Upper lobe of left lung (tissue), 6 donors: ENCODE results near the gene LIME1. TPM values are rescaled to one million over a fixed set of nuclear protein-coding genes. Genes with fewer than 3 reads are reported as not detected.

Experiments
- ATAC-seq, 2 donors: fragments of 200-7000 bp; cut with Tn5 transposase; one replicate each; pipeline ENCODE4 v1.9.1; 2022; ENCODE audit warnings: mild to moderate bottlenecking in 2 of 2, moderate library complexity in 2 of 2; ENCODE audit not compliant: low FRiP score in 2 of 2
- DNase-seq, 2 donors: peaks; one replicate each; pipeline ENCODE4 v3.0.0-alpha.2; 2019 to 2020
- H3K27ac ChIP-seq, 4 donors: fragments of 200-600 bp; sonication (generic); one replicate each; pipeline ENCODE4 v1.5.1; 2016 to 2019
- H3K27me3 ChIP-seq, 4 donors: fragments of 200-600 bp; sonication (generic); one replicate each; pipeline ENCODE4 v1.5.1; 2017 to 2019
- H3K36me3 ChIP-seq, 4 donors: fragments of 200-600 bp; sonication (generic); one replicate each; pipeline ENCODE4 v1.5.1; 2016 to 2019
- H3K4me1 ChIP-seq, 4 donors: fragments of 200-600 bp; sonication (generic); one replicate each; pipeline ENCODE4 v1.5.1; 2018 to 2019
- H3K4me3 ChIP-seq, 4 donors: fragments of 200-600 bp; sonication (generic); one replicate each; pipeline ENCODE4 v1.5.1; 2017 to 2019; ENCODE audit warnings: mild to moderate bottlenecking in 2 of 4, moderate library complexity in 1 of 4
- H3K9me3 ChIP-seq, 4 donors: fragments of 200-600 bp; sonication (generic); one replicate each; pipeline ENCODE4 v1.5.1; 2018 to 2019
- EP300 ChIP-seq, 4 donors: sonication (generic); formaldehyde crosslinking; IDR thresholded peaks; one replicate each; pipeline ENCODE4 v1.5.1; 2017; ENCODE audit warnings: antibody characterized with exemption in 4 of 4, control low read depth in 2 of 4
- POLR2A ChIP-seq, 4 donors: fragments of 450-650 bp; IDR thresholded peaks; one replicate each; pipeline ENCODE4 v1.5.1; 2016 to 2017; ENCODE audit warnings: antibody characterized with exemption in 4 of 4, mild to moderate bottlenecking in 2 of 4
- POLR2AphosphoS5 ChIP-seq, 2 donors: sonication (generic); formaldehyde crosslinking; IDR thresholded peaks; one replicate each; pipeline ENCODE4 v1.5.1; 2017; ENCODE audit warnings: antibody characterized with exemption in 2 of 2
- WGBS, 2 donors: methylation state at CpG; one replicate each; pipeline ENCODE4 v1.1.5; 2017 to 2018; 5-methylcytosine and 5-hydroxymethylcytosine counted together
- total RNA-seq, 6 donors: library from RNA; depleted of rRNA in 4 of 6; stranded (reverse); fragments of >200 nt in 4 of 6; gene quantifications; one replicate each; pipeline versions ENCODE4 v1.1.0 to v1.2.1, GENCODE V29; 2016 to 2021
- TF ChIP-seq, protein P1 (sequence below), 6 experiments: fragments of 450-650 bp in 4 of 6; fragments of 200-600 bp in 2 of 6; sonication (generic) in 2 of 6; IDR thresholded peaks; one replicate each; pipeline ENCODE4 v1.5.1; 2016 to 2019; ENCODE audit warnings: antibody characterized with exemption in 6 of 6
- donor health status: DM: no; HTN: no; CAD: no; lungs with moderate emphysema.
- donor health status: DM: no; HTN: yes; CAD: no; lungs with severe emphysema.

The LIME1 gene
- total RNA-seq, 6 donors from 2014 or later, result 12.4 to 51.3 (median 15.3) TPM

DNA sequence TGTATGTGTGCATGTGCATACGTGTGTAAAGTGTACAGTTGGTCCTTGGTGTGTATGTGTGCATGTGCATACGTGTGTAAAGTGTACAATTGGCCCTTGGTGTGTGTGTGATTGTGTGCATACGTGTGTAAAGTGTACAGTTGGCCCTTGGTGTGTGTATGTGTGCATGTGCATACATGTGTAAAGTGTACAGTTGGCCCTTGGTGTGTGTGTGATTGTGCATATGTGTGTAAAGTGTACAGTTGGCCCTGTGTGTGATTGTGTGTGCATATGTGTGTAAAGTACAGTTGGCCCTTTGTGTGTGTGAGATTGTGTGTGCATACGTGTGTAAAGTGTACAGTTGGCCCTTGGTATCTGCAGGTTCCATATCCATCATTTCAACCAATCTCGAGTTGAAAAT lies 5.1 kb upstream of the LIME1 start:
- TF ChIP-seq POLR2AphosphoS5 (IDR thresholded peaks at IDR 0.05), result no peak
- H3K4me3 ChIP-seq, result no peak overlapping the region
- 78 to 88% methylated on average over 5 of the region's 5 CpGs for WGBS, 2 donors
- peaks cover 0 to 49% (median 34%) of the 10 kb centered on the region in 4 donors for H3K36me3 ChIP-seq
- H3K27ac ChIP-seq, result no peak overlapping the region
- no peak for DNase-seq
- no peak for ATAC-seq
- no peaks in the 10 kb centered on the region for H3K9me3 ChIP-seq
- no peaks in the 10 kb centered on the region for H3K27me3 ChIP-seq
- H3K4me1 ChIP-seq, result peaks cover 0 to 30% (median 13%) of the 10 kb centered on the region in 4 donors

DNA sequence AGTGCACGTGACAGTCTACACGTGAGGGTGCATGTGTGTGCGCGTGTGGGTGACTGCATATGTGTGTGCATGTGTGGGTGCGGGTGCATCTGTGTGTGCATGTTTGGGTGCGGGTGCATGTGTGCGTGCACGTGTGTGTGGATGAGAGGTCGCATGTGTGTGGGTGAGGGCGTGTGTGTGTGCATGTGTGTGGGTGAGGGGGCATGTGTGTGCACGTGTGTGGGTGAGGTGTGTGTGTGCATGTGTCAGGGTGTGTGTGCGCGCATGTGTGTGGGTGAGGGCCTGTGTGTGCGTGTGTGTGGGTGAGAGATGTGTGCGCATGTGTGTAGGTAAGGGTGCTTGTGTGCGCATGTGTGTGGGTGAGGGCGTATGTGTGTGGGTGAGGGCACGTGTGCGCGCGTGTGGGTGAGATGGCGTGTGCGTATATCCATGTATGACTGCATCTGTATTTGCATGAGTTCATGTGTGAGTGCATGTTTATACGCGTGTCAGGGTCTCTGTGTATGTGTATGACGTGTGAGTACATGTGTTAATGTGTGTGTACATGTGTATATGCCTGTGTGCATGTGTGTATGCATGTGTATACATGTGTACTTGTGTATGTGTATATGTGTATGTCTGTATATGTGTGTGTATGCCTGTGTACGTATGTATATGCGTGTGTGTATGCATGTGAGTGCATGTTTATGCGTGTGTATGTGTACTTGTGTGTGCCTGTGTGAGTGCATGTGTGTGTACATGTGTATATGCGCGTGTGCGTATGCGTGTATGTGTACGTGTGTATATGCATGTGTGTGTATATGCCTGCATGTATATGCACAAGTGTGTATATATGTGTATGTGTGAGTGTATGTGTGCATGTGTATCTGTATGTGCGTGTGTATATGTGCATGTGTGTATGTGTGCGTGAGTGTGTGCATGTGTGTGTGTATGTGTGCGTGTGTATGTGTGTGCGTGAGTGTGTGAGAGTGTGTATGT lies 4.1 kb upstream of the LIME1 start:
- Histone ChIP-seq H3K4me3 (no peak overlapping the region), H3K4me1 (peaks cover 3 to 40% (median 16%) of the 10 kb centered on the region in 4 donors), H3K36me3 (peaks cover 0 to 44% (median 35%) of the 10 kb centered on the region in 4 donors), H3K9me3 (no peaks in the 10 kb centered on the region), H3K27ac (no peak overlapping the region), H3K27me3 (no peaks in the 10 kb centered on the region)
- DNase-seq (no peak), ATAC-seq (no peak)
- TF ChIP-seq POLR2A (IDR thresholded peaks at IDR 0.05) (no peak), EP300 (IDR thresholded peaks at IDR 0.05) (no peak), POLR2AphosphoS5 (IDR thresholded peaks at IDR 0.05) (no peak)
- TF ChIP-seq, protein P1, sequence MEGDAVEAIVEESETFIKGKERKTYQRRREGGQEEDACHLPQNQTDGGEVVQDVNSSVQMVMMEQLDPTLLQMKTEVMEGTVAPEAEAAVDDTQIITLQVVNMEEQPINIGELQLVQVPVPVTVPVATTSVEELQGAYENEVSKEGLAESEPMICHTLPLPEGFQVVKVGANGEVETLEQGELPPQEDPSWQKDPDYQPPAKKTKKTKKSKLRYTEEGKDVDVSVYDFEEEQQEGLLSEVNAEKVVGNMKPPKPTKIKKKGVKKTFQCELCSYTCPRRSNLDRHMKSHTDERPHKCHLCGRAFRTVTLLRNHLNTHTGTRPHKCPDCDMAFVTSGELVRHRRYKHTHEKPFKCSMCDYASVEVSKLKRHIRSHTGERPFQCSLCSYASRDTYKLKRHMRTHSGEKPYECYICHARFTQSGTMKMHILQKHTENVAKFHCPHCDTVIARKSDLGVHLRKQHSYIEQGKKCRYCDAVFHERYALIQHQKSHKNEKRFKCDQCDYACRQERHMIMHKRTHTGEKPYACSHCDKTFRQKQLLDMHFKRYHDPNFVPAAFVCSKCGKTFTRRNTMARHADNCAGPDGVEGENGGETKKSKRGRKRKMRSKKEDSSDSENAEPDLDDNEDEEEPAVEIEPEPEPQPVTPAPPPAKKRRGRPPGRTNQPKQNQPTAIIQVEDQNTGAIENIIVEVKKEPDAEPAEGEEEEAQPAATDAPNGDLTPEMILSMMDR (IDR thresholded peaks at IDR 0.05), result no peak
- WGBS, 2 donors, result 86 to 88% methylated on average over 38 of the region's 38 CpGs

DNA sequence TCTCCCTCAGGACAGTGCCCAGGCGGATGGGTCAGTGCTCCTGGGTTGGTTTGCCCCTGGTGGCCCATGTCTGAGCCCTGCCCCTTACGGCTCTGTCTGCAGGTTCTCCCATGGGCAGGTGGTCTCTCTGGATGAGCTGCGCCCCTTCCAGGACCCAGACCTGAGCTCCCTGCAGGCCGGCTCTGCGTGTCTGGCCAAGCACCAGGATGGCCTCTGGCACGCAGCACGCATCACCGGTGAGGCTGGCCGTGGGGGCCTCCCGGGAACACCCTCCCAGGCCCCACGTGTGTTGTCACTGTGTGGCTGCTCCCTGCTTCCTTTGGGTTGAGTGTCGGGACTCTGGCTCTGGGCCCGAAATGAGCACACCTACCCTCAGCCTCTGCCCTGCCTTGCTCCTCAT lies 3.3 kb upstream of the LIME1 start:
- no peaks in the 10 kb centered on the region for H3K9me3 ChIP-seq
- WGBS, 2 donors, result 100% methylated on average over 1 to 3 of the region's 13 CpGs
- no peaks in the 10 kb centered on the region for H3K27me3 ChIP-seq
- ATAC-seq, result no peak
- peaks cover 10 to 45% (median 19%) of the 10 kb centered on the region in 4 donors for H3K4me1 ChIP-seq
- no peak overlapping the region for H3K27ac ChIP-seq
- H3K4me3 ChIP-seq, result no peak overlapping the region
- H3K36me3 ChIP-seq, result peaks cover 0 to 44% (median 35%) of the 10 kb centered on the region in 4 donors
- DNase-seq, result no peak
- TF ChIP-seq POLR2A (IDR thresholded peaks at IDR 0.05), result no peak
- TF ChIP-seq, protein P1 (IDR thresholded peaks at IDR 0.05), result no peak
- no peak for TF ChIP-seq EP300 (IDR thresholded peaks at IDR 0.05)
- TF ChIP-seq POLR2AphosphoS5 (IDR thresholded peaks at IDR 0.05), result no peak

DNA sequence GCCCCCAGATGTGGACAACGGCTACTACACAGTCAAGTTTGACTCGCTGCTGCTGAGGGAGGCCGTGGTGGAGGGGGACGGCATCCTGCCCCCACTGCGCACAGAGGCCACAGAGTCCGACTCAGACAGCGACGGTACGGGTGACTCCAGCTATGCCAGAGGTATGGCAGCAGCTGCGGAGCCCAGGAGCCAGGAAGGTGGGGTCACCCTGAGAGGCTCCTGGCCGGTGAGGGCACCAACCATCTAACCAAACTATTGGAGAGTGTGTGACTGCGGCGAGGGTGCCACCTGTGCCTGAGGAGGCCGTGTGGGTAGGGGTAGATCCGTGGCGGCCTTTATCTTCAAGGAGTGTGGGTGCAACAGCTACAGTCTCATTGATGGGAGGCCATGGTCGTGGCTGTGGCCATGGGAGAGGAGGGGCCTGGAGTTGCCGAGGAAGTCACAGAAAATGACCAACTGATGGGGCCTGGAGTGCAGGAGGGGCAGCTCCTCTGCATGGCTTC lies 2.8 kb upstream of the LIME1 start:
- no peak overlapping the region for H3K4me3 ChIP-seq
- WGBS, 2 donors, result 97 to 100% methylated on average over 5 to 18 of the region's 18 CpGs
- peaks cover 0 to 41% (median 35%) of the 10 kb centered on the region in 4 donors for H3K36me3 ChIP-seq
- H3K4me1 ChIP-seq, result peaks cover 15 to 45% (median 20%) of the 10 kb centered on the region in 4 donors
- no peak overlapping the region for H3K27ac ChIP-seq
- no peaks in the 10 kb centered on the region for H3K27me3 ChIP-seq
- DNase-seq (no peak), ATAC-seq (no peak)
- no peaks in the 10 kb centered on the region for H3K9me3 ChIP-seq
- TF ChIP-seq, protein P1 (IDR thresholded peaks at IDR 0.05), result no peak
- no peak for TF ChIP-seq POLR2AphosphoS5 (IDR thresholded peaks at IDR 0.05)
- no peak for TF ChIP-seq EP300 (IDR thresholded peaks at IDR 0.05)
- TF ChIP-seq POLR2A (IDR thresholded peaks at IDR 0.05), result no peak

DNA sequence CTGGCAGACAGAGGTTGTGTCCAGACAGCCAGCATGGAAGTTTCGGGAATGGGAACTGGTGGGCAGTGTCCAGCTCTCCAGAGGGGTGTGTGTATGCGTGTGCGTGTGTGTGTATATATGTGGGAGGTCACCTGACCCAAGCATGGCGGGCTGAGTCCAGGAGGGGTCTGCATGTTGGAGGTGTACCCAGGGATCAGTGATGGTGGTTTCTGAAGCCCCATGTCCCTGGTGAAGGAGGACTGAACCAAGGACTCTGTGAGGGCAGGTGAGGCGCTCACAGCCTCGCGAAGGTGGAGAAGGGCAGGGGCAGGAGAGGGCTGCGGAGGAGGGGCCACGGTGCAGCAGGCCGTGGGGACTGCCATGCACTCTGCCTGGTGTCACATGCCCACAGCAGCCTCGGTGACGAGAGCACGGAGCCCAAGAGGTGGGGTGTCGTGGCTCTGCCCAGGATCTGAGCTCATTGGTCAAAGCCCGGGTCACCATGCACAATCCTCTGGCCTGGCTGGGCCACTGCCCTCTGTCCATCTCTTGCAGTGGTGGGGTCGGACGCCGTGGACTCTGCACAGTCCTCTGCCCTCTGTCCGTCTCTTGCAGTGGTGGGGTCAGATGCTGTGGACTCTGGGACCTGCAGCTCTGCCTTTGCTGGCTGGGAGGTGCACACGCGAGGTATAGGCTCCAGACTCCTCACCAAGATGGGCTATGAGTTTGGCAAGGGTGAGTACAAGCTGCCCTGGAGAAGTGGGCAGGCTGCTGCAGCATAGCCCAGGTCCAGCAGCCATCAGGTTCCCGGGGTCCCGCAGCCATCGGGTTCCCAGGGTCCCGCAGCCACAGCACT lies 2.1 kb upstream of the LIME1 start:
- H3K36me3 ChIP-seq, result peaks cover 0 to 41% (median 35%) of the 10 kb centered on the region in 4 donors
- no peak overlapping the region for H3K4me3 ChIP-seq
- no peaks in the 10 kb centered on the region for H3K9me3 ChIP-seq
- DNase-seq, result no peak
- ATAC-seq, result no peak
- 93 to 98% methylated on average over 16 to 19 of the region's 25 CpGs for WGBS, 2 donors
- H3K27me3 ChIP-seq, result no peaks in the 10 kb centered on the region
- peaks cover 22 to 46% (median 22%) of the 10 kb centered on the region in 4 donors for H3K4me1 ChIP-seq
- no peak overlapping the region for H3K27ac ChIP-seq
- no peak for TF ChIP-seq EP300 (IDR thresholded peaks at IDR 0.05)
- TF ChIP-seq POLR2AphosphoS5 (IDR thresholded peaks at IDR 0.05), result no peak
- TF ChIP-seq, protein P1 (IDR thresholded peaks at IDR 0.05), result no peak
- no peak for TF ChIP-seq POLR2A (IDR thresholded peaks at IDR 0.05)
